Measurements from ENCODE around the gene EIF2B1.

- TF ChIP-seq, protein P1, sequence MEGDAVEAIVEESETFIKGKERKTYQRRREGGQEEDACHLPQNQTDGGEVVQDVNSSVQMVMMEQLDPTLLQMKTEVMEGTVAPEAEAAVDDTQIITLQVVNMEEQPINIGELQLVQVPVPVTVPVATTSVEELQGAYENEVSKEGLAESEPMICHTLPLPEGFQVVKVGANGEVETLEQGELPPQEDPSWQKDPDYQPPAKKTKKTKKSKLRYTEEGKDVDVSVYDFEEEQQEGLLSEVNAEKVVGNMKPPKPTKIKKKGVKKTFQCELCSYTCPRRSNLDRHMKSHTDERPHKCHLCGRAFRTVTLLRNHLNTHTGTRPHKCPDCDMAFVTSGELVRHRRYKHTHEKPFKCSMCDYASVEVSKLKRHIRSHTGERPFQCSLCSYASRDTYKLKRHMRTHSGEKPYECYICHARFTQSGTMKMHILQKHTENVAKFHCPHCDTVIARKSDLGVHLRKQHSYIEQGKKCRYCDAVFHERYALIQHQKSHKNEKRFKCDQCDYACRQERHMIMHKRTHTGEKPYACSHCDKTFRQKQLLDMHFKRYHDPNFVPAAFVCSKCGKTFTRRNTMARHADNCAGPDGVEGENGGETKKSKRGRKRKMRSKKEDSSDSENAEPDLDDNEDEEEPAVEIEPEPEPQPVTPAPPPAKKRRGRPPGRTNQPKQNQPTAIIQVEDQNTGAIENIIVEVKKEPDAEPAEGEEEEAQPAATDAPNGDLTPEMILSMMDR (IDR thresholded peaks at IDR 0.05): no peak
- TF ChIP-seq EP300 (IDR thresholded peaks at IDR 0.05) (no peak), POLR2A (IDR thresholded peaks at IDR 0.05) (no peak)
These were observed 42.0 kb upstream of the EIF2B1 start for GRCh38 chr12:123675436-123675835.

Measured in upper lobe of left lung (tissue), 4 donors.